Stimulated activated CD4-positive, alpha-beta T cell treated with anti-CD3 and anti-CD28 coated beads, TNF-alpha, amount 100 ng/mL, for 1 hour (primary cell): ENCODE data around the gene PSME2.

Source experiments
- DNase-seq, 3 donors: peaks; one replicate each; pipeline ENCODE4 v3.0.0-alpha.2; 2020; ENCODE audit warnings: low read depth in 3 of 3, low spot score in 1 of 3

PSME2 gene

DNA sequence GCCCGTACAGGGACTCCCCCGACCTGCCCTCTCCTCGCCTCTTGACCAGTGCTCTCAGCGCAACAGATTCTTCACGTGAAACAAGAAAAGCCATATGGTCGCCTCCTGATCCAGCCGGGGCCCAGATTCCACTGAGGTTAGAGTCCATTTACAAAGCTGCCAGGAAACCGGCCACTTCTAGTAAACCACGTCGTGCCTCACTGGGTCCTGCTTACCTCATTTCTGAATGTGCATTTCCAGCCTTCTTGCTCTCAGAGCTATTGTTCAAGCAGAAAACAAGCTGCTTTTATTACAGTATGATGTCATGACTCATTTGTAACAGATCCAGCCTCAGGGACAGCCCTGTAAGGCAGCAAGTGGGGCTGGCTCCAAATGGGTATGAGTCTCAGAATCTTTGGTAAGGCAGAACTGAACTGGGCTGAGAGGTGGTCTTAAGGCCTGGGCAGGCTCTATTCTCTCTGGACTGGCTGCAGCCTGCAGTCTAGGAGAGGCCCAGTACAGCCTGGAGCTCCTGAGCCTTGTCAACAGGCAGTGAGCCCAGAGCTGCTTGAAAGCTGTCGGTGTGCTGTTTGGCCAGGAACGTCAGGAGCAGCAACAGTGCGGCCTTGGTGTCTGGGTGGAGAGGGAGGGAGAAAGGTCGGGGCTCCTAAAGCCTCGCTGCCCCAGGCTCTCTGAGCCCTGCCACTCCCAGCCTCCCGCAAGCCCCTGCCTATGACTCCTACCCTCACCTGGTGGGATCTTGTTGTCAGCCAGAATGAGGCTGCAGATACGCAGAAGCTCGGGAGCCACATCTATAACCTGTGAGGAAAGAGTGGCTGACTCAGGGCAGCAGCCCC, 33.8 kb upstream of the PSME2 start:
- no peak for DNase-seq

DNA sequence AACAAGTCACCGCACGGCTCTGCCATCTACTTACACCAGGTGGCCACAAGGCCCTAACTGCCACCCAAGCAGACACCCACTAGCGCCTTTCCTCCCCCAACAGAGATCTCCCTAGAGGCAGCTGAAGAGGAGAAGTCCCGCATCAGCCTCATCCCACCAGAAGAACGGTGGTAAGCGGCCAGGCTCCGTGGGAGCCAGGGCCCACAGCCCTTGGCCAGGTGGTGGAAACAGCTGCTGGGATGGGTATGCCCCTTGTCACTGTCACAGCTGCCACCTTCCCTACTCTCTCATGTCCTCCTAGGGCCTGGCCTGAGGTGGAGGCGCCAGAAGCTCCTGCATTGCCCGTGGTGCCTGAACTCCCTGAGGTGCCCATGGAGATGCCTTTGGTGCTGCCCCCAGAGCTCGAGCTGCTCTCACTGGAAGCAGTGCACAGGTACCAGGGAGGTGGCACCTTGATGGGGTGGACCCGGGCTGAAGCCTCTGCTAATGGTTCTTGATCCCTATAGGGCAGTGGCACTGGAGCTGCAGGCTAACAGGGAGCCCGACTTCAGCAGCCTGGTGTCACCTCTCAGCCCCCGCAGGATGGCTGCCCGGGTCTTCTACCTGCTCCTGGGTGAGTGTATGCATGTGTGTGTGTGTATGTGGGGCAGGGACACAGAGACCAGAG, 33.0 kb upstream of the PSME2 start:
- DNase-seq: no peak

DNA sequence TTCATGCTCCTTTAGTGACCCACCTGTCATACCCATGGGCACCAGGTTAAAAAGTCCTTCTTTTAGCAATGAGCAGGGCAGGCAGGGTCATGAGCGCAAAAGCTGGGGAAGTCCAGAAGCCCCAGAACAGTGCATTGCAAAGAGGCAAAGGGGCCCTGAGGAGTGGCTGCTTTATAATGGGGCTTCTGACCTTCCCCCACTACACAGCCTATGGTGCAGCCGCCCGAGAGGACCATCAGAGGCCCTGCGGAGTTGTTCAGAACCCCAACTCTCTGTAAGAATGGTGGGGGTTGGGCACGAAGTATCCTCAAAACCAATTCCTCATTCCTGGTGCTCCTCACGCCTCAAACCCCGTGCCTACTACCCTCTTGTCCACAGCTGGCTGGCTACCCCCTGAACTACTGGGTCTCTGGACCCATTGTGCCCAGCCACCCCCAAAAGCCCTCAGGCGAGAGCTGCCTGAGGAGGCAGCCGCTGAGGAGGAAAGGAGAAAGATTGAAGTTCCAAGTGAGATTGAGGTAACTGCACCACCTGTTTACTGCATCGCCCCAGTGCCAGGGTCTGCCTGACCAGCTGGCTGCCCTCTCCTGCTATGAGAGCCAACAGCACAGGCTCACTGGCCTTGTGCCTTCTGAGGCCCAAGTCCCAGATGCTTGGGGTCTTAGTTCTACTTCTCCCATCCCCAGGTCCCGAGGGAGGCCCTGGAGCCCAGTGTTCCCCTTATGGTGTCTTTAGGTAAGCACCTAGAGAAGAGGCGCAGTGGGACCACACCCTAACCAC, 32.2 kb upstream of the PSME2 start:
- no peak for DNase-seq

GRCh38 chr14:24177891-24178290, 31.5 kb upstream of the PSME2 start:
- DNase-seq: no peak

- DNase-seq: no peak
These were observed 30.8 kb upstream of the PSME2 start for GRCh38 chr14:24177041-24177825.

DNA sequence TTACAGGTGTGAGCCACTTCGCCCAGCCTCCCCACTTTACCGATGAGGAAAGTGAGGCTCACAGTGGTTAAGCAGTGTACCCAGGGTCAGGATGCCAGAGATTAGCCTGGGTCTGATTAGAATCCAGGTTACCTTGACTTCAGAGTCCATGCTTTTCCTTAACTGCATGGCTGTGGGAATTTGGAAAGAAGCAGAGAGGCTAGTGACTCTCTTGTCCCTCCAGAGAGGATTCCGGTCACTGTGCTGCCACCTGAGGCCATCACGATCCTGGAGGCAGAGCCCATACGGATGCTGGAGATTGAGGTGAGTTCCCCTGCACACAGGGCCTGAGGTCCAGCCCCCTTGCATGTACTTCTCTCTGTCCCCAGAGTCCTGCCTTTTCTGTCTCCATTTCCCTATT, 30.2 kb upstream of the PSME2 start:
- no peak for DNase-seq

GRCh38 chr14:24172871-24173281, 26.5 kb upstream of the PSME2 start:
- no peak for DNase-seq

- DNase-seq: no peak
These were observed 26.0 kb upstream of the PSME2 start for GRCh38 chr14:24172261-24172860.

DNA sequence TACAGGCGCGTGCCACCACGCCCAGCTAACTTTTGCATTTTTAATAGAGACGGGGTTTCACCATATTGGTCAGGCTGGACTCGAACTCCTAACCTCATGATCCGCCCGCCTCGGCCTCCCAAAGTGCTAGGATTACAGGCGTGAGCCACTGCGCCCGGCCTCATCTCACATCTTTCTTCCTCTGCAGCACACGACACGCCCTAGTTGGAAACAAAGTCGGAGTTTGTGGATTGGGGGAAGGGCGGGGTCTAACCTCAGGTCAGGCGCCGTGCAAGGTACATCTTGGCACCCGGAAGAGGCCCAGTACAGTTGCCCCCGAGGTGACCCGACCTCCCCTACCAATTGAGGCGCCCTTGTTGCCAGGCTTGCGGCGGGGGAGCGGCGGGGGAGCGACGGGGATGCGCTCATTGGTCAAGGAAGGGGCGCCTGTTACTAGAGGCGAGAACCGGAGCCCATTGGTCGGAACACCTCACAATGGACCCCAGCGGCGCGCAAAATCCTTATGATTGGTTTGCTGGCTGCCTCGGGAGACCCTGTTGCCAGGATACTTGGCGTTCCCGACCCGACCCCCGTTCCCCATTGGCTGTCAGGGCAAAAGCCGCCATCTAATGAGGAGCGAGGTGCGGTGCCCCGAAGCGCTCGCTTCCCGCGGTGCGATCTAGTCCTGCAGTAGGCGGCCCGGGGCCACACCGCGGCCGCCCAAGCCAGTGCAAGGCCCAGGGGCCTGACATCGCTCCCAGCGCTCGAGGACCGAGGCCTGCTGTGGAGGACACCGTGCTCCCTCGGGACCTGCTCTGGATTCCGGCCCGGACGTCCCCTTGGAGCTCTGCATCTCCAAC, 25.2 kb upstream of the PSME2 start, which contains the start of gene REC8:
TSS of gene REC8 (plus strand) at position 659 of the 839 bp plus-strand sequence. CDS start 473 bp downstream, outside the sequence.
- DNase-seq: peak; percentile 29 to 41 (median 31)

DNA sequence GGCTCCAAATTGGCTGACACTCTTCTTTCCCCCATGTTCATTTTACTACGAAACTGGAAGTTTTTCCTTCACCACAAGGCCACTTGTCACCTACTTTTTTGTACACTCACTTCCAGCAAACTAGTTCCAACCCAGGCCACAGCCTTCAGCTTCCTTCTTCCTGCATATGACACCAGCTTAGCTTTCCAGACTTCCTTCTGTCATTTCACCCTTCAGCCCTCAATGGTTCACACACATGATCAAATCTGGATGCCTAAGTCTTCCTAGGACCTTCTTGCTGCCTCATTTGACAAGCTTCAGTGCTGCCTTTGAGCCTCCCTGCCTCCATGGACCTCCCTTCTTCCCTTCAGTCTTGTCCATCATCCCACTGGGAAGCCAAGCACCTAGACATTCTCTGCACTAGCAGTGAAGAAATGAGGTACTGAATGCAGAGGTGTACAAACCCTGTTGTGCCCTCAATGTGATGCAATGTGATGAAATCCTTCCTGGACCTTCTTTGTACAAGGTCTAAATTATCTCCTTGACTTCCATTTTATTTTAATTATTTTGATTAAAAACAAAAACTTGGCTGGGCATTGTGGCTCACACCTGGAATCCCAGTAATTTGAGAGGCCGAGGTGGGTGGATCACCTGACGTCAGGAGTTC, 21.2 kb upstream of the PSME2 start:
- no peak for DNase-seq

GRCh38 chr14:24165785-24166184, 19.4 kb upstream of the PSME2 start:
- no peak for DNase-seq

DNA sequence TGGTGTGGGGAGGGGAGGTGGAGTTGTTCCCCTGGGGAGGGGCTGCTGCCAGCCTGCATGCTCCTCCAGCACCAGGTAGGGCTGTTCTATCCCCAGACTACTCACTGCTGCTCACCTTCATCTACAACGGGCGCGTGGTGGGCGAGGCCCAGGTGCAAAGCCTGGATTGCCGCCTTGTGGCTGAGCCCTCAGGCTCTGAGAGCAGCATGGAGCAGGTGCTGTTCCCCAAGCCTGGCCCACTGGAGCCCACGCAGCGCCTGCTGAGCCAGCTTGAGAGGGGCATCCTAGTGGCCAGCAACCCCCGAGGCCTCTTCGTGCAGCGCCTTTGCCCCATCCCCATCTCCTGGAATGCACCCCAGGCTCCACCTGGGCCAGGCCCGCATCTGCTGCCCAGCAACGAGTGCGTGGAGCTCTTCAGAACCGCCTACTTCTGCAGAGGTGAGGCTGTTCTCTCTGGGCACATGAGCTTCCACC, 18.1 kb upstream of the PSME2 start:
- DNase-seq: no peak

DNA sequence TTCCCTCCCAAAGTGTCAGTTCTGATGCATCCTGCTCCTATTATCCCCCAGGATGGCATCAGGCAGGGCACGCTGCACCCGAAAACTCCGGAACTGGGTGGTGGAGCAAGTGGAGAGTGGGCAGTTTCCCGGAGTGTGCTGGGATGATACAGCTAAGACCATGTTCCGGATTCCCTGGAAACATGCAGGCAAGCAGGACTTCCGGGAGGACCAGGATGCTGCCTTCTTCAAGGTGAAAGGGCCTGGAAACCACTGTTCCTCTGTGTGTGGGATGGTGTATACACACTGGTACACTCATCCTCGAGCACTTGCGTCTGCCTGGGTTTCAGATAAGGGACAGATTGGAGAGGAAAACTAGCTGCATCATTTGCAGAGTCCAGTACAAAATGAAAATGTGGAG, 15.7 kb upstream of the PSME2 start:
- no peak for DNase-seq

GRCh38 chr14:24160850-24161804, 14.7 kb upstream of the PSME2 start, which contains the start of gene IRF9:
Gene IRF9, plus strand, starts transcription at chr14:24161265. Its CDS starts 880 bp downstream, at chr14:24162145.
- DNase-seq: peak; percentile 95 to 99 (median 99)

DNA sequence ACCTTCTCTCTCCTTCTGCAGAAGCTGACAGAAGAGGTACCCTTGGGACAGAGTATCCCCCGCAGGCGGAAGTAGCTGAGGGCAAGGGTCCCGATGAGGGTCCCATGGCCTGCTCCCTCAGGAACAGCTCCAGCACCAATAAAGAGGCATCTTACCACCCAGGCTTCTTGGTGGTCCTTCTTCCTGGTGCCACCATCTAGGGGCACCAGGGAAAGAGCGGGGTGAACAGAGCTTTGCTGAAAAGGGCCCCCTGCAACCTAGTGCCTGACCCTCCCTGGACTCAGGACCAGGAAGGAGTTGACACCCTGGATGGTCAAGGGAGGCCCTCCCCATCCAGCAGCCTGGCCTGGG, 14.1 kb upstream of the PSME2 start:
- no peak for DNase-seq

DNA sequence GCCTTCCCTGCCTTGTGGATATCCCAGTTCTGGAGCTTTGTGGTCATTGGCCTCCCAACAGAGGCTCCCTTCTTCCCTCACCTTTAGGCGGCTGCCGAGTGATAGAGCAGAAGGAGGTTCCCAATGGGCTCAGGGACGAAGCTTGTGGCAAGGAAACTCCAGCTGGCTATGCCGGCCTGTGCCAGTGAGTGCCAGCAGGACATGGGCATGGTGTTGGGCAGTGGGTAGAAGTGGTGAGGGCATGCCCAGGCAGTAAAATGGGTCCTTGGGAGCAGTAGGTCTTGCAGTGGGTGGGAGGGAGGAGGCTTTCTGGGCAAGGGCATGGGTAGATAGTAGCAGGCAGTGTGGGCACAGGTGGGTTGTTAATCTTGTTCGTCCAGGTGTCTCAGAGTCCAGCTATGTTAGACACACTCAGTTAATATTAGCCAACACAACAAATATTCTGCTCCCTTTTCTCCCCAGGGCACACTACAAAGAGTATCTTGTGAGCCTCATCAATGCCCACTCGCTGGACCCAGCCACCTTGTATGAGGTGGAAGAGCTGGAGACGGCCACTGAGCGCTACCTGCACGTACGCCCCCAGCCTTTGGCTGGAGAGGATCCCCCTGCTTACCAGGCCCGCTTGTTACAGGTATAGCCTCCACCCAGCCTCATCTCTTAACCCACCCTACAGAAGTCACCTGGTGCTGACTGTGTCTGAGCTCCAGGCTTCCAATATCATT, 13.5 kb upstream of the PSME2 start:
- DNase-seq: no peak

GRCh38 chr14:24157331-24157730, 10.9 kb upstream of the PSME2 start:
- DNase-seq: no peak
